NCI-H187 treated with DMSO at 0.1 percent for 48 hours (cell line): ENCODE data around the gene LGALSL.

ENCODE experiments used
- DNase-seq: peaks from one replicate; lab custom pipeline; 2025; lab: John Stamatoyannopoulos, UW

The LGALSL gene

DNA sequence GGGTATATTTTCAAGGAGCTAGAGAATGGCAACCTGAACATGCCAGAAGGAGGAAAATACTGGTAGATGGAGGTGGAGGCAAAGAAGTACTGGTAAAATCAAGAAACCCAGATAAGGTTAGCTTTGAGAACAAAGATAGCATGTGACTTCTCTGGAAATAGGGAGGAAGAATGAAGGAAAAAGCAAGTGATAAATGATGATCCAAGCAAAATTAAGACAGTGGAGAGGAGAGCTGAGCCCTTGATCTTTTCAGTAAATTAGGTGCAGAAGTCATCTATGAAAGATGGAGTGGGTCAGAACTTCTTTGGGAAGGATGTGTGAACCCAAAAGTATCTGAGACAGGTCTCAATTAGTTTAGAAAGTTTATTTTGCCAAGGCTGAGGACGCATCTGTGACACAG, 44.5 kb downstream of the LGALSL start:
- no peak for DNase-seq

GRCh38 chr2:64500549-64500948, 46.6 kb downstream of the LGALSL start:
- no peak for DNase-seq

DNA sequence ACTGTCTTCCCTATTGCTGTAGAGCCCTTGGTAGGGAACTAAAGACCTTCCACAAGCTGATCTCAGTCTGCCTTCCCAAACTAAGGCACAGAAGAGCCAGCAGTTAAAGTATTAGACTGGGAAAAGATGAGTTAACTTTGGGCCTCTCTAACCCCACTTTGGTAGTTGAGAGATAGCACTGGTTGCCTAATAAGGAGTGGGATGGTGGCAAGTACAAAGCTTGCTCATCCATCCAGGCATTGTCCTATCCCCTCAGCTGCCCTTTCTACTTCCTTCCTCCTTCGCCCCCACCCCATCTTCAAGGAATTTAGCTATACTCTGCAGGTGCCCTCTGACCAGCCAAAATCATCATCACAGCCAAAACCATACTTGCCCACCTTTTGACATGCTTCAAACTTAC, 48.0 kb downstream of the LGALSL start:
- no peak for DNase-seq

- no peak for DNase-seq
Measured at GRCh38 chr2:64502860-64503259, 48.9 kb downstream of the LGALSL start.

DNA sequence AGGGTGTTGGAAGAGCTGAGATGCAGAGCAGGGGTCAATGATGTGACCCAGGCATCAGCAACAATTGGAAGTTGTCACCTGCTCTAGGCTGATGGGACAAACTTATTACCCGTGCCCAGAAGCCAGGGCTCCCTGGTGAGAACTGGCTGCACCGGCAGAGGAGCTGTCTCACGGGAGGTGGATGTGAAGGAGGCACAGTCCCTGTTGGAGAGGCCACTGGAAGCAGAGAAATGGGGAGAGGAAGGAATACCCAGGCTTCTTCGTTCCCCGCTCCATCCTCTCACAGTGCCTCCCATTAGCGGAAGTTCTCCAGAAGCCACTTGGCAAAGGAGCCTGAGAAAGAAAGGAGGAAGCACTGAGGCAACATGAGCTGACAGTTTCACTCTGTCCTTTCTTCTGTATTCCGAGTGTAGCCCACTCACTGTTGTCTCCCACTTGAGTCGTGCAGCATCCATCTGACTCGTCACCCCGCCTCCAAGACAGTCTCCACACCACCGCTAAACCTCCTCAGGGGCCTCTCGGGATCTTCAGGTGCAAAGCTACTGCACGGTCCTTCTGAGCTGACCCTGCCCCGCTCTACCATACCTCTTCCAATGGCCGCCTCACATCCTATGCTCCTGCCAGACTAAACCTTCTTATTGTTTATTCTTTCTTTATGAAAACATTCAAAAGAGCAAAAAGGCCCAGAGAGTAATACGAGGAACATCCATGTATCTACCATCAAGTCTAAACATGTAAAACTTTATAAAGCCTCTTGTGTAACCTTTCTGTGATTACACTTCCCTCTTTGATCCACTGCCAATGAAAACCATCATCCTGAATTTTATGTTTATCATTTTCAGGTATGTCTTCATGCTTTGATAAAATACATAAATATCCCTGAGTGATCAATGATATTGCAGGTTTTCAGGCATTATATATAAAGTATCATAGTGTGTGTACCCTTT, 51.1 kb downstream of the LGALSL start:
- no peak for DNase-seq

GRCh38 chr2:64506686-64507085, 52.7 kb downstream of the LGALSL start:
- DNase-seq = no peak
